Activated CD4-positive, alpha-beta T cell treated with anti-CD3 and anti-CD28 coated beads for 4 hours (primary cell): Measurements from ENCODE around the gene ACBD4.

Experiments used
- DNase-seq, 2 donors: peaks; one replicate each; pipeline ENCODE4 v3.0.0-alpha.2; 2020

The ACBD4 gene, protein sequence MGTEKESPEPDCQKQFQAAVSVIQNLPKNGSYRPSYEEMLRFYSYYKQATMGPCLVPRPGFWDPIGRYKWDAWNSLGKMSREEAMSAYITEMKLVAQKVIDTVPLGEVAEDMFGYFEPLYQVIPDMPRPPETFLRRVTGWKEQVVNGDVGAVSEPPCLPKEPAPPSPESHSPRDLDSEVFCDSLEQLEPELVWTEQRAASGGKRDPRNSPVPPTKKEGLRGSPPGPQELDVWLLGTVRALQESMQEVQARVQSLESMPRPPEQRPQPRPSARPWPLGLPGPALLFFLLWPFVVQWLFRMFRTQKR

DNA sequence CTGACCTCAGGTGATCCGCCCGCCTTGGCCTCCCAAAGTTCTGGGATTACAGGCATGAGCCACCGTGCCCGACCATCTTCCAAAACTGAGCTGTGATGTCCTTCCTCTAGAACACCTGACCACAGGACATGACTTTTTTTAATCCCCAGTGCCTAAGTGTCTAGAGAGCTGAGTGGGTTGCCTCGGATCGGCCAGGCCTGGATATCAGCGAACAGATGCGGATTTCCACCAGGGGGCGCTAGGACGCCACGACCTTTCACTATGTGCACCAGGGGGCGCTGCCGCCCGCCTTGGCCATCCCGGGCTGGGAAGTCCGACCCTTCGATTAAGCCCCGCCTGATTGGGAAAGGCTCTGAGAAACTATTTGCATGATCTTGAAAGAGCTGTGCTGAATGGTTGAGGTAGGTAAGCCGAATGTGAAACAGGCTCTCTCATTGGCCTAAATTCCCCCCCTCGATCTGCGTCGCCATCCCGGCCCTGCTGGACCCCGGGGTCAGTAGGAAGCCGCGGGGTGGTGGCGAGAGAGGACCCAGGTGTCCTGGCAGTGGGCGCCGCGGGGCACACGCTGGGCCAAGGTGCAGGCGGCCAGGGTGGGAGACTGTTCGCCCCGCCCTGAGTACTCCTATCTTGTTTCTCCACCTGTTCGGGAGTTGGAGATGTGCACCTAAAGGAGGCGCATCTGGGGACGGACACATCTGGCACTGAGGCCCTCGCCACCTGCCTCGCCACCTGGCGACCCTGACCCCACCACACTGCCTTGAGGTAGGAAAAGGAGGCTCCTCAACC lies at the start of gene ACBD4:
Gene ACBD4, plus strand, starts transcription at position 496 of the 786 bp plus-strand sequence. CDS start 458 bp downstream, outside the sequence.
- DNase-seq, result peak; percentile 97

DNA sequence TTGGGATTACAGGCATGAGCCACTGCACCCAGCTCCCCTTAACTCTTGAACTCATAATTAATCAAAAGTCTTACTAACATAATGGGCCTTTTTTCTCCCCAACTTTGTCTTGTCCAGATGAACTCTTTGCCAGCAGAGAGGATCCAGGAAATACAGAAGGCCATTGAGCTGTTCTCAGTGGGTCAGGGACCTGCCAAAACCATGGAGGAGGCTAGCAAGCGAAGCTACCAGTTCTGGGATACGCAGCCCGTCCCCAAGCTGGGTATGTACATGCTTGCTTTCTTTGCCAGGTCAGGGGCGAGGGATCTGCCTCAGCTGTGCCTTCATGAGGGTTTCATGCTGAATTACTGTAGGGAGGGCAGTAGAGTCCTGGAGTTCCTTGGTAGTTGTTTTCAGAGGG lies 49.1 kb upstream of the ACBD4 start:
- DNase-seq, result no peak

GRCh38 chr17:45086865-45087503 lies 48.5 kb upstream of the ACBD4 start:
- no peak for DNase-seq

- no peak for DNase-seq
These were observed 47.9 kb upstream of the ACBD4 start for GRCh38 chr17:45087504-45087975.

DNA sequence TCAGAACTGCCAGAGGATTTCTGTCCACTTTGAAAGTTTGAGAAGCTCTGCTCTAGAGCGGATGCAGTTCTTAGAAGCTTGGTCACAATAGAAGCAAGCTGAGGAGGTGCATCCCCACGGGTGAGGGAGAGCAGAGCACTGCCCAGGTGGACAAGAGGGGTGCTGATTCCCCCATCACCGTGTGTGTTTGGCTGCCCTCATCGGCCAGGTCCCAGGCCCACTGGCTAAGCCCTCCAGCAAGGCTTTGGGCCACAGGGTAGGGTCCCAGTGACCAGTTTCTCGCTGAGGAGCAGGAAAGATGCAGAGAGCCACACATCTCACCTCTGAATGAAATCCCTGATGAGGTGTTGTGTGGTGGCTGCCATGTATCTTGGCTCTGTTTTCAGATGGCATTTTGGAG lies 47.5 kb upstream of the ACBD4 start:
- DNase-seq, result no peak

- no peak for DNase-seq
These were observed 46.7 kb upstream of the ACBD4 start for GRCh38 chr17:45088741-45089140.

- no peak for DNase-seq
These were observed 44.8 kb upstream of the ACBD4 start for GRCh38 chr17:45090711-45091110.

GRCh38 chr17:45091778-45092425 lies 43.6 kb upstream of the ACBD4 start:
- no peak for DNase-seq

- no peak for DNase-seq
These were observed 42.5 kb upstream of the ACBD4 start for GRCh38 chr17:45092911-45093430.

DNA sequence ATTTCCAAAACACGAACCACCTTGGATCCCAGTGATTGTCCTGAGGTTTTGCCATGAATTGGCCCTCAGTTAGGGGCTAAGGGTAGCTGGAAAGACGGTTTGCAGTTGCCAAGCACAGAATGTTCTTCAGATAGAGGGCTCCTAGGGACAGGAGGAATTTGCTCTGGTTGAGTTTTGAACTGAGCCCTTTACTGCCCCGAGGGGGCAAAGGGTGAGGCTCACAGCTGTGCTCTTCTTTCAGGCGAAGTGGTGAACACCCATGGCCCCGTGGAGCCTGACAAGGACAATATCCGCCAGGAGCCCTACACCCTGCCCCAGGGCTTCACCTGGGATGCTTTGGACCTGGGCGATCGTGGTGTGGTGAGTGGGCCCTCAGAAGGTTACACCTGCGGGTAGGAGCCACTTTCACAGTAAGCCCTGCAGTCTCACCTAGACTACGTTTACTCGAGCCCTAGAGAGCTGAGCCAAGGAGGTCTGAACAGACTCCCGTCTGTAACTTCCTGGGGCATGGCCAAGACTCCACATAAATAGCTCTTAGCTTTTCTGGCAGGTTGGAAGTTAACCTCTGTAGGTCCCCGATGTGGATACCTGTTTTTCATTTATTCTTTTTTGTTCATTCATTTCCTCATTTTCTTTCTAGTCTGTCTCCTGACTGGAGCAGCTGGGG lies 41.9 kb upstream of the ACBD4 start:
- DNase-seq, result no peak

DNA sequence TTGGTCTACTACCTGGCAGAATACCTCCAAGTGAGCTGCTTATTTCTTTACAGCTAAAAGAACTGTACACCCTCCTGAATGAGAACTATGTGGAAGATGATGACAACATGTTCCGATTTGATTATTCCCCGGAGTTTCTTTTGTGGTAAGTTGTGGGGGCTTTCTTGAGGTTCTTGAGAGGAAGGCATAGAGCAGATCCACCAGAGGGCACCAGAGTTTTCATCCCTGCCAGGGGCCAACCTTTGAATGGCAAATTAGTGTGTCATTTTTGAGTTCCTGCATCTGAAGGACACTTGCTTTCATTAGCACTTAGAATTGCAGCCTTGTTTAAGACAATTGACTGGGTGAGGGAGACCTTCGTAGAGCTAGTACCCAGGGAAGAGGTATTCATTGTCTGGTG lies 39.3 kb upstream of the ACBD4 start:
- DNase-seq, result peak in 1 of 2 donors; percentile 14

DNA sequence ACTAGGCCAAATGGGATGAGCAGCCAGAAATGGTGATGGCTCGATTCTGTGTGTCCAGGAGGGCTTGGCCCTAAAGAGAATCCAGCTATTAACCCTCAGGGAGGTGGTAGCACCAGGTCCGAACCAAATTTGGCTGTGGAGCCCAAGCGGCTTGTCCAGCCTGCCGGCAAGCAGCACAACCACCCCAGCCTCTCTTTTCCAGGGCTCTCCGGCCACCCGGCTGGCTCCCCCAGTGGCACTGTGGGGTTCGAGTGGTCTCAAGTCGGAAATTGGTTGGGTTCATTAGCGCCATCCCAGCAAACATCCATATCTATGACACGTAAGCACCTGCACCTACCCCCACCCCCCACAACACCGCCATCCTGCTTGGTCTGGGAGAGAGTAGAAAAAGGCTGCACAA lies 38.6 kb upstream of the ACBD4 start:
- DNase-seq, result no peak

DNA sequence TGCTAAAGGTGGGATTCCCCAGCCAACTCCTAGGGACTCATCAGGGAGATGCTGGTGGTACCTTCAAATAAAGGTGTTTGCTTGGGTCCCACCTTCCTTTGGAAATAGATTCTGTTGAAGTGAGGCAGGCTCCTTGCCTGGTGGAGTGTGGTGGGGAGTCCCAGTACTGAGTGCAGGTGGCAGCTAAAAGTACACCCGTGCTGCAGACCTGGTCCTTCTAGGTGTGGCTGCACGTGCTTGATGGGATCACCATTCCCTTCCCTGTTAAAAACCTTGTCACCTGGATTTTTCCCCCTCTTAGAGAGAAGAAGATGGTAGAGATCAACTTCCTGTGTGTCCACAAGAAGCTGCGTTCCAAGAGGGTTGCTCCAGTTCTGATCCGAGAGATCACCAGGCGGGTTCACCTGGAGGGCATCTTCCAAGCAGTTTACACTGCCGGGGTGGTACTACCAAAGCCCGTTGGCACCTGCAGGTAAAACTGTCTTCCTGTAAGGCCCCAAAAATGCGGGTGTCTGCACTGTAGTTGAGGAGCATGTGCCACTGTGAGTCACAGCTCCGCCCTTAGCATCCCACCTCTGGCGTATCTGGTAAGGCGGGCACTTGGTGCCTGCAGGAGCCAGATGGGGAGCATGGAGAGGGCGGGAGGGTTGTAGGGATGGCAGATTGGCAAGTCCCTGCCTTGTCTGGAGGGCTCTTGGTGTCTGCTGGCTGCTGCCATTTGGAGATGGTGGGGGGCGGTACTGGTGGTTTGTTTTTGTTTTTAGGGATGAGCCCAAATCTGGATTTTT lies 37.2 kb upstream of the ACBD4 start:
- DNase-seq, result no peak

- peak; percentile 69 to 80 for DNase-seq
These were observed 36.4 kb upstream of the ACBD4 start for GRCh38 chr17:45098869-45099616.

DNA sequence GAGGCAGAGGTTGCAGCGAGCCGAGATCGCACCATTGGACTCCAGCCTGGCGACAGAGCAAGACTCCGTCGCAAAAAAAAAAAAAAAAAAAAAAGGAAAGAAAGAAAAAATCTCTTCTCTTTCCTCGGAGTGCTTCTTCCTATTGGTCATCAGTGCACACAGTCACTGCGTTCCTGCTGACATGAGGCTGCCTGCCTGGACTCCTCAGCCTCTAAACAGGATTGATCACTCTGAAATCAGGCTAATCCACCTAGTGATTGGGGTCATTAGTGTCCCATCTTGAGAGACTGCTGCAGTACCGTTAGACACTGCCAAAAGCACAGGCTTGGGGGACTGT lies 34.0 kb upstream of the ACBD4 start:
- no peak for DNase-seq

DNA sequence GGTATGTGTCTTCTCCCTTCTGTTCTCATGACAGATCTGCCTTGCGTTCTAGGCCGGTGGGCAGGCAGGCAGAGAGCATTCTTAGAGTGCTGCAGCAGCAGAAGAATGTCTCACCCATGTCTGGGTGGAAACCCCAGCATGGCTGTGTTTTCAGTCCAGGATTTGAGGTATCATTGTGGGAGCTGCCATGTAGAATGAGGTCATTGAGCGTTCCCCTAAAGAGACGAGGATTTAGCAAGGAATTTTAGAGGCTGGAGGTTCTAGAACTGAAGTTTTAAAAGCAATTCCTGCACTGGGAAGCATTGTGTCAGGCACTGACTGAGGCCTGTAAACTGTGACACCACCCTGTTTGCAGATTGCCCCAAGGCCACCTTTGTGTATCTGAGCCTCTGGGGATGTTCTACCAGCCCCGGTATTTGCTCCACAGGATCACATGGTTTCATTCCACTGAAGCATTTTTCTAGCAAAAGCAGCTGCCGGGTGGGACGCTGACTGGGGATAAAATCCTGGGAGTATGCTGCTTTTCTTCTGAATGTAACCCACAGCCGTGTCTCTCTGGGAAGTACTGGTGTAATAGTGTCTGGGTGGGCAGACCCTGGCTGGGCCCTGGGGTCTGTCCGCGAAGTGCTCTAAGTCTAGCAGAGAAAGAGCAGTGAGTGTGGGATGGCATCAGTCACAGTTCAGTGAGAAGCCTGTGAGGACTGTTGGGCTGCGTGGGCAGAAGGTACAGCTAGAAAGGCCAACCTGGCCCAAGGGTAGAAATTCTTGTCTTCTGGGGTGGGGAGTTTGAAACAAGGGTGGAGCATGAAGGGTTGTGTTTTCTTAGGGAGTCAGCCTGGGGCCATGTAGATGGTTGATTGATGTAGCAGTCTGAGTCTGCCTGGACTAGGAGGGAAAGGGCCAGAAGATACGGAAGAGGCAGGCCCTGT lies 33.3 kb upstream of the ACBD4 start:
- no peak for DNase-seq

GRCh38 chr17:45102856-45103255 lies 32.6 kb upstream of the ACBD4 start:
- DNase-seq, result no peak

- DNase-seq, result no peak
These were observed 32.2 kb upstream of the ACBD4 start for GRCh38 chr17:45103269-45103795.

DNA sequence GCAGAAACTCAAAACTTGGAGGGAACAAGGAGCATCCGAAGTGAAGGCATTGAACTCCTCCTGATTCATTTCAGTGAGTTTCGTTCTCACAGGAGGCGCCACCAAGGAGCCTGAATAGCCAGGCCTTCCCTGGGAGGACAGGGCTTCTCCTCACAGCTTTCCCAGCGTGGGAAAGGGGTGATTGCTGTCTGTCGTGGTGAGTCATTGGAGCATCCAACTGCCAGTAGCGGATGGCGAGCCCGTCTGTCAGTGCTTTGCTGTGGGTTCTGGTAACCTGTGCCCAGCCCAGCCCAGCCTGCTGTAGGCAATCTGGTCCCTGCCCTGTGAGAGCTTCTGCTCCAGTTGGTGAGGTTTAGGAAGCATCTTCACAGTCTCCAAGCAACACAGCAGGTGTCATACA lies 31.5 kb upstream of the ACBD4 start:
- DNase-seq, result no peak

DNA sequence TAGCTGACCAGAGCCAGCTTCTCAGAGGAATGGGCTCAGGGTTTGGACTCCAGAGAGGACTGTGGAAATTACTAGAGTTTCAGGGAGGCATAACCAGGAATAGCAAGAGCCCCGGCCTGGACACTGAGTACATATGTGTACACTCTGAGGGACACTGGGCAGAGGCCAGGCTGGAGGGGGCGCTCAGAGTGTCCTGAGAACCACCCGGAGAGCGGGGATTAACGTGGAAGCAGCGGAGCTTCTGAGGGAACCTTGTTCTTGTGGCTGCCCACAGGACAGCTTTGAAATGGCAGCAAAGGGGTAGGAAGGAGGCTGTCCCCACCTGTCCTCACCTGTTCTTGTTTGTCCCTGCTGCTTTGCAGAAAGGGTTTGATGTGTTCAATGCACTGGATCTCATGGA lies 31.0 kb upstream of the ACBD4 start:
- DNase-seq, result no peak
